Uterus (tissue), 4 donors: ENCODE measurements around the gene INPP4A. TPM values are rescaled to one million over a fixed set of nuclear protein-coding genes. Genes with fewer than 3 reads are reported as not detected.

Source experiments
- DNase-seq, 2 donors: peaks; one replicate each; pipeline ENCODE4 v3.0.0-alpha.2; 2019 to 2020
- H3K27ac ChIP-seq, 2 donors: fragments of 200-600 bp; sonication (generic); 1 replicate in 1 of 2; 2 replicates in 1 of 2; pipeline ENCODE4 v1.5.1; 2016 to 2018
- H3K27me3 ChIP-seq, 2 donors: fragments of 200-600 bp; sonication (generic); one replicate each; pipeline ENCODE4 v1.5.1; 2018 to 2019; ENCODE audit warnings: control low read depth in 1 of 2
- H3K36me3 ChIP-seq, 2 donors: fragments of 200-600 bp; sonication (generic); one replicate each; pipeline ENCODE4 v1.5.1; 2019; ENCODE audit warnings: control low read depth in 1 of 2
- H3K4me1 ChIP-seq, 2 donors: fragments of 200-600 bp; sonication (generic); one replicate each; pipeline ENCODE4 v1.5.1; 2018 to 2019; ENCODE audit warnings: control low read depth in 1 of 2
- H3K4me3 ChIP-seq, 2 donors: fragments of 200-600 bp; sonication (generic); 1 replicate in 1 of 2; 2 replicates in 1 of 2; pipeline ENCODE4 v1.5.1; 2018 to 2019; ENCODE audit warnings: mild to moderate bottlenecking in 1 of 2
- H3K9me3 ChIP-seq, 2 donors: fragments of 200-600 bp; sonication (generic); one replicate each; pipeline ENCODE4 v1.5.1; 2019; ENCODE audit warnings: control low read depth in 1 of 2
- CTCF ChIP-seq, 4 experiments: fragments of 200-600 bp in 2 of 4; fragments of 450-650 bp in 2 of 4; sonication (generic) in 2 of 4; IDR thresholded peaks; one replicate each; pipeline ENCODE4 v1.5.1; 2016 to 2019; ENCODE audit warnings: antibody characterized with exemption in 4 of 4, mild to moderate bottlenecking in 2 of 4, moderate library complexity in 1 of 4
- POLR2A ChIP-seq, 2 donors: fragments of 450-650 bp; IDR thresholded peaks; one replicate each; pipeline ENCODE4 v1.6.1; 2016; ENCODE audit warnings: antibody characterized with exemption in 2 of 2, mild to moderate bottlenecking in 1 of 2, moderate library complexity in 1 of 2
- intact Hi-C: fragments of 100-400 bp; cut with DNase I; formaldehyde crosslinking; loops from one replicate; pipeline ENCODE4 v1.15.1; 2023; ENCODE audit warnings: low total_unique reads
- total RNA-seq, 4 donors: library from RNA; depleted of rRNA in 3 of 4; stranded (reverse); fragments of >200 nt in 3 of 4; gene quantifications; one replicate each; pipeline versions ENCODE4 v1.1.0 to v1.2.4, GENCODE V29; 2014 to 2023
- donor health status: DM: yes; HTN: yes; CAD: no.

INPP4A gene
- total RNA-seq, 4 donors from 2014 or later: 8.7 to 40.2 (median 35.2) TPM

- H3K4me3 ChIP-seq: no peak overlapping the region
- TF ChIP-seq CTCF (IDR thresholded peaks at IDR 0.05): no peak
- no peak for TF ChIP-seq POLR2A (IDR thresholded peaks at IDR 0.05)
- H3K36me3 ChIP-seq: no peaks in the 10 kb centered on the region
These were observed 135.3 kb downstream of the INPP4A start for GRCh38 chr2:98579926-98580325.

GRCh38 chr2:98580656-98581284, 136.1 kb downstream of the INPP4A start:
- TF ChIP-seq POLR2A (IDR thresholded peaks at IDR 0.05) (no peak), CTCF (IDR thresholded peaks at IDR 0.05) (no peak)
- Histone ChIP-seq H3K4me1 (no peaks in the 10 kb centered on the region), H3K27ac (no peak overlapping the region), H3K36me3 (no peaks in the 10 kb centered on the region), H3K4me3 (no peak overlapping the region), H3K27me3 (no peaks in the 10 kb centered on the region), H3K9me3 (no peaks in the 10 kb centered on the region)
- DNase-seq: no peak
- intact Hi-C loops: no loop called here

More at GRCh38 chr2:98579926-98580325, 135.3 kb downstream of the INPP4A start:
- intact Hi-C loops: no loop called here
- no peaks in the 10 kb centered on the region for H3K9me3 ChIP-seq
- no peaks in the 10 kb centered on the region for H3K27me3 ChIP-seq
- H3K4me1 ChIP-seq: no peaks in the 10 kb centered on the region
- DNase-seq: no peak
- no peak overlapping the region for H3K27ac ChIP-seq

- TF ChIP-seq CTCF (IDR thresholded peaks at IDR 0.05) (no peak), POLR2A (IDR thresholded peaks at IDR 0.05) (no peak)
- H3K9me3 ChIP-seq: no peaks in the 10 kb centered on the region
- H3K27ac ChIP-seq: no peak overlapping the region
- no peaks in the 10 kb centered on the region for H3K27me3 ChIP-seq
- intact Hi-C loops: no loop called here
- H3K36me3 ChIP-seq: no peaks in the 10 kb centered on the region
- no peak for DNase-seq
- H3K4me1 ChIP-seq: no peaks in the 10 kb centered on the region
- no peak overlapping the region for H3K4me3 ChIP-seq
These were observed 137.9 kb downstream of the INPP4A start for GRCh38 chr2:98582523-98582922.

- Histone ChIP-seq H3K9me3 (no peaks in the 10 kb centered on the region), H3K4me3 (no peak overlapping the region), H3K27ac (no peak overlapping the region), H3K4me1 (no peaks in the 10 kb centered on the region), H3K27me3 (no peaks in the 10 kb centered on the region), H3K36me3 (no peaks in the 10 kb centered on the region)
- intact Hi-C loops: no loop called here
- no peak for DNase-seq
- TF ChIP-seq CTCF (IDR thresholded peaks at IDR 0.05) (no peak), POLR2A (IDR thresholded peaks at IDR 0.05) (no peak)
These were observed 138.6 kb downstream of the INPP4A start for GRCh38 chr2:98583276-98583675.

GRCh38 chr2:98583816-98584618, 139.4 kb downstream of the INPP4A start:
- intact Hi-C loops: no loop called here
- no peak overlapping the region for H3K27ac ChIP-seq
- H3K9me3 ChIP-seq: no peaks in the 10 kb centered on the region
- H3K4me1 ChIP-seq: no peaks in the 10 kb centered on the region
- no peak for DNase-seq
- H3K27me3 ChIP-seq: no peaks in the 10 kb centered on the region
- TF ChIP-seq CTCF (IDR thresholded peaks at IDR 0.05) (no peak), POLR2A (IDR thresholded peaks at IDR 0.05) (no peak)
- H3K36me3 ChIP-seq: no peaks in the 10 kb centered on the region
- H3K4me3 ChIP-seq: no peak overlapping the region
